GM18519 (cell line): ENCODE results near the gene AK1.

Experiments used
- ATAC-seq: cut with Tn5 transposase; IDR thresholded peaks from one replicate; pipeline ENCODE4 v1.9.1; 2021; ENCODE audit warnings: mild to moderate bottlenecking, moderate library complexity; ENCODE audit not compliant: unreplicated experiment, low FRiP score

Gene AK1

DNA sequence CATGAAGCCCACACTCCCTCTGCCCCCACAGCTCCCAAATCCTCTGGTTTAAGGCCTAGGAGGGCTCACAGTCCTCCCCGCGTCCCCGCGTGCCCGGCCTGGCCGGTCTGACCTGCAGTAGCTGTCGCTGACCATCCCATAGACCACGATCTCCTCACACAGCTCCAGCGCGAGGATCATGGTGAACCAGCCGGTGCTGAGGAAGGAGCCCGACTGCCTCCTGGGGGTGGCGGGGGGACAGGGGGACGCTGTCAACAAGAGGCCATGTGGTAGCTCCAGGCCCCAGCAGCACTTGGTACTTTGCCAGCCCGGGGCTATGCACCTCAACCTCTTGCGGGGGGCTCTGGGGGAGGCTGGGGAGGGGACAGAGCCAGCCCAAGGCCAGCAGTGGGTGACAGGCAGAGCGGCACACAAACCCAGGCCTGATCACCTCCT lies 32.4 kb upstream of the AK1 start:
- no peak for ATAC-seq

DNA sequence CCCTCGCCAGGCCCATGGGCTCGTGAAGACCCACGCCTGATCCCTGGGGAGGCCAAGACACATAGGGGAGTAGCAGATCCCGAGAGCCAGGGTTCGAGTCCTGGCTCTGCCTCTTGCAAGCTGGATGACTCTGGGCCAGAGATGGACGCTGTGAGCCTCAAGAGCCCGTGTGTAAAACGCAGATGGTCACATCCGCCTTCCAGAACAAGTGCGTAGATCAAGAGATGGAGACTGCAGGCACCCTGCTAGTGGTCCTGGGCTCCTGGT lies 31.1 kb upstream of the AK1 start:
- no peak for ATAC-seq

DNA sequence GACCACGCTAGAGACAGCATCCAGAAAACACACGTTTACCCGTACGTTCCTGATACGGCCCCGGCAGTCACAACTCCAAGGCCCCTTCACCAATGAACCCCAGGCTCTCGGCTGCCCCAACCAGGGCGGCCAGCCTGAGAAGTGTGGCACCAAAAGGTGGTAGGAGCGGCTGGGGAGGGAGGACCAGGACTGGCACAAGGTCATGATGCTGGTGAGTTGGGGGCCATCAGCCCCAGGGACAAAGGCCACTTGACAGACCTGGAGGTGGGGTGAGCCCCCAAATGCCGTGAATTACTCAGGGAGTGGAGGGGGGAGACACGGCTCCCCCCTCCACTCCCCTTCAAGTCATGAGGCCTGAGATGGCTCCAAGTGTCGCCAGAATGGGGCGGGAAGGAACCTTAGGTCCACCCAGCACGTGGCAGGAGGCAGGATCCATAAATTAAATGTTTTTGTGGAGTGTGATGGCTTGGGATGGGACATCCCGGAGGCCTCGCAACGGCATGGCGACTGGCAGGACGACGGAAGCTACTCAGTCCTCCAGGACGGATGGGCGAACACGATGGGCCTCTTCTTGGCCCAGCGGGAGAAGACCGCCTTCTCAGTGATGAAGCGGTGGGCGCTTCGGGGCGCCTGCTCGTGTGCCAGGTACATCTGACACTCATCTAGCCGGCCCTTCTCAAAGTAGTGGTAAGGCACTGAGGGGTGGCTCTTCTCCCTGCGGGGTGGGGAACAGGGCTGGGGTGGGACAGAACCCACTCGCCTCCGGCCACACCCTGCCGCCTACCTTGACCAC lies 30.6 kb upstream of the AK1 start:
- ATAC-seq: no peak

DNA sequence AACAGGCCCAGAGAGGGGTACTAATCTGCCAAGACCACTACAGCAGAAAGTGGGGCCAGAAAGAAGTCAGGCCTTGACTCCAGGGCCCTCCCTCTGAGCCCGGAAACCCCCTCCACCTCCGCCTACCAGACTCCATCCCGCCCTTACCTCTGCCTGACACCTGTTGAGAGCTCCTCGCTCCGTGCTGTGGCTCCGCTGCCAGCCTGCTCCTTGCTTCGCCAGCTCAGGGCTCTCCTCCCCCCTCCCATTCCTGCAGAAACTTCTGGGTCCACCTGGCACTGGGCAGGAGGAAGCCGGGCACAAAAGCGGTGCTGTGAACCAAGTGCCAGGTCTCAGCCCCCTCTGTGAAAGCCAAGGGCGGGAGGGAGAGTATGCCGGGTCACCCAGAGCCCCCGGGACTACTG lies 28.3 kb upstream of the AK1 start:
- no peak for ATAC-seq

DNA sequence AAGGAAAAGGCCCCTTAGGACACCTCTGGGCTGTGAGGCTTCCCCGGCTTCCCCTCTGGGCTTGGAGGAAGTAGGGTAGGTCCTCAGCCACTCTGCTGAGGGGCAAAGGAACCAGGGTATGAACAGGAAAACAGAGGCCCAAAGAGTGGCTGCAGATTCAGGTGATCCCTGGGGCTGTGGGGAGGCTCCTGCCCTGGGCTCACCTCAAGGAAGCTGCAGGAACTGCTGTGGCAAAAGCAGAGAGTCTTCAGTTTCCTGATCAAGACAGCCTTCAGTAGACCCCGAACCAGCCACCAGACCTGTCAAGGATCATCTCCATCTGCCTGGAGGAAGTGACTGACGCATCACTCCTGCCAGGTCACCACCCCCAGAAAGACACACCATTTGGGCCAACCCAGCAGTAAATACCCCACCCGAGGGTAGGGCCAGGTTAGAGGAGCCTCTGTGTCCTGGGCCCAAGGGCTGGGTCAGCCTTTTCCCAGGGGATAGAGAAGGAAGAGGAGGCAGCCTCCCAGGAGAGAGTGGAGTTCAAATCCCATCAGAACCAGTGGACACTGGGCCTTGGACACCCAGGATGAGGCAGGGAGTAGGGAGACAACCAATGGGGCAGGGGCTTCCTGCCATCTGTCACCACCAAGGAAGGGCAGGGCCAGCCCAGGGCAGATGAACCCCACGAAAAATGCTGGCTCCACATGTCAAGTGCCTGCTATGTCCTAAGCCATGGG lies 27.7 kb upstream of the AK1 start:
- ATAC-seq: no peak

DNA sequence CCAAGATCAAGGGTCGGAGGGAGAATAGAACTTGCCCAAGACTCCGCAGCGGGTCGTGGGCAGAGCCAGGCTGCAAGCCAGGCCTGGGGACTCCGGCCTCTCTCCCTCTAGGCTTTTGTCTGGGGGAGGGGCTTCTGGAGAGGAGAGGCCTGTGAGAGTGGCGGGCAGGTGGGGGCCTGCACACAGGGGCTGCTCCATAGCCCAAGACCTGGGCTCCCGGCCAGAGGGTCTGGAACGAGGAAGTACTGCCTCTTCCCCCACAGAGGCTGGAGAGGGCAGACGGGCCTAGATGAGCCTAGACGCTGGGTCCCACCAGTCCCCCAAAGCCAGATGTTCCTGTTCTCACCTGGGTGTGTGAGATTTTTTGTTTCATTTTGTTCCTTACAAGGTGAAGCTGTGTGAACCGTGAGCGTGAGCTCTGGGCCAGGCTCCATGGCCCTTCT lies 27.1 kb upstream of the AK1 start:
- no peak for ATAC-seq

DNA sequence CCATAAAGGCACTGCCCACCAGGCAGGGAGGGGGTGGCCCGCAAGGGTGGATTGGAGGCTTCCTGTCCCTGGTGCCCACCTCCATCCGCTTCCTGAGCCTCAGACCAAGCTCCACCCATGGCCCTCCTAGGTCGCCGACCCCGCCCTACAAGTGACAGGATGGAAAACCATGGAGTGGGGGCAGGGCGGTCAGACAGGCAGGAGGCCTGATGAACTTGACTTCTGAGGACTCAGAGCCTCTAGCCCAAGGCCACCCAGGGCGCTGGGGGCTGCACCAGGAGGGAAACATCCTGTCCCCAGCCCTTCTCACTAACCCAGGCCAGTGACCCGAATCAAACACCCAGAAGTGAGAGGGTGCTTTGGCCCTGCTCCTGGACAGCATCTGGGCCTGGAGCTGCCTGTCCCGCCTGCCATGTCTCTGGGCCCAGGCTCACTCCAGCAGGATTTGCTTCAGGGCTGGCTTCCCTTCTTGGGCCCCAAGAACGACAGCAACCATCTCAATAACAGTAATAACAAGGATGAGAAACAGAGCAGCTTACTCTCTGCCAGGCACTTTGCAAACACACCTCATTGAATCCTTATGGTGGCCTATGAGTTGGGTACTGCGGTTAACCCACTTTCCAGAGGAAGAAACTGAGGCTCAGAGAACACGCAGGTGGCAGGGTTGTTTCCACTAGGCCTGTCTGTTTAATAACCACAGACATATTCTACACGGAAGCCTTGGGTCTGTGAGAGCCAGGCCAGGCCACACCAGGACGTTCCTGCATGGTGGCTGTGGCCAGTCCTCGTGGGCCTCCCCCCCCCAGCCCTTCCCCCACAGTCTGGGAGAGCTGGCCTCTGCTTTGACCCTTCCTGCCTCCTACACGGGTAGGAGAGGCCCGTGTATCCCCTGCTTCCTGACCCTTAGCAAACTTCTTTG lies 26.3 kb upstream of the AK1 start:
- no peak for ATAC-seq

DNA sequence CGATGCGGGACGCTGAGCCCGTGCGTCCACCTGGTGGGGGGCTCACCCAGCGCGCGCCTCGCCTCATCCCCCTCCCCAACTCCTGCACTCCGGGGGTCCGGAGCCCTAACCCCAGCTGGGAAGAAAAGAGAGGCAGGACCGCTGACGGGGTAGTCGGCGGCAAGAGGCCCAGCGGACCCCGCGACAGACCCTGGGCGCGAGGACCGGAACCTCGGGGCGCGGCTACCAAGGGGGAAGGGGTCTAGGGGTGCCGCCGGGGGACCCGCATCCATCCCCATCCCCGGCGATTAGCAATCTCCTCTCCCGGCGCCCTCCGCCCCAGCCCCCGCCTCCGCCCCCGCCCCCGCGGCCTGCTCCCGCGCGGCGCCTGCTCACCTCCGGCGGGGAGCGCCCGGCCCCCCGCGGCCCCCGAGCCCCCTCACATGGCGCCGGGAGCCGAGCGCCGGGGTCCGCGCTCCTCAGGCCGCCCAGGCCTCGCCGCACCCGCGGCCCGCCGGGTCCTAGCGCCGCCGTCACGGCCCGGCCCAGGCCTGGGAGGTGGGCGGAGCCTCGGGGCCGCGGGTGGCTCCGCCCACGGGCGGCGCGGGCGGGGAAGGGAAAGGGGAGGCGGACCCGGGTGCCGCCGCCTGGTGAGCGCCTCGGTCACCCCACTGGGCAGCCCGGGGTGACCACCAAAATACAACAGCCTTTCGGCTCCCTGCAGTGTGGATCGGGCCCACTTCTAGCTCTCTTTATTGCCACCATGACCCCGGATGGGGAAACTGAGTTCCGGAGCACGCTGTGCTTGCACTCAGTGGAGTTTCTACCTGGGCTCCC lies 21.9 kb upstream of the AK1 start, which contains the start of gene ST6GALNAC6:
TSS of gene ST6GALNAC6 (minus strand) at position 476 of the 816 bp plus-strand sequence. CDS start 1,622 bp downstream, outside the sequence.
- ATAC-seq: no peak

DNA sequence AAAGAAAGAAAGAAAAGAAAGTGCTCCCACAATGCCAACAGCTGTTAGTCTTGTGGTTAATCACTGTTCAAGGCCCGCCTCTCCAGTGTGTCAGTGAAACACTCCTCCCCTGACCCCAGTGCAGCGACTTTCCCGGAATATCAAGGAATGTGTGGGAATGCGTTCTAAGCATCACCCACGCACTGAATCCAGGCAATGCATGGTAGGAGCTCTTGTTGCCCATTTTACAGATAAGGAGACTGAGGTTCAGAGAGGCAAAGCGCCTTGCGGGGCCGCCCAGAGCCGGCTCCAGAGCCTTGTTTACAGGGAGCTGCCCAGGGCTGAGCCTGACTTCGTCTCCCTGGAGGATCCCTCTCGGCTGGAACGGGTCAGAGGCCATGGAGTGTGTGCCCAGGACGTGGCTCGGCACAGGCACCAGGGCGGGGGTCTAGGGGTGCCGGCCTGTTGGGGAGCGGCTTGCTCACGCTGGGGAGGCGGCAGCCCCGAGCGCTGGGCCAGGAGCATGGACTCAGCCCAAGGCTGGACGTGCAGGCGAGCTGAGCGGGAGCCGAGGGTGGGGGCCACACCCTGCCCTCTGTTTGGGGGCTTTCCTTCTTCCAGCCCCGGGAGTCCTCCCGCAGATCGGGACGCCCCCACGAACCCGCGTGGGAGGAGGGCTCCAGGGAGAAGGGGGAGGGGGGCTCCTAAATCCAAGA lies 21.1 kb upstream of the AK1 start:
- ATAC-seq: no peak

DNA sequence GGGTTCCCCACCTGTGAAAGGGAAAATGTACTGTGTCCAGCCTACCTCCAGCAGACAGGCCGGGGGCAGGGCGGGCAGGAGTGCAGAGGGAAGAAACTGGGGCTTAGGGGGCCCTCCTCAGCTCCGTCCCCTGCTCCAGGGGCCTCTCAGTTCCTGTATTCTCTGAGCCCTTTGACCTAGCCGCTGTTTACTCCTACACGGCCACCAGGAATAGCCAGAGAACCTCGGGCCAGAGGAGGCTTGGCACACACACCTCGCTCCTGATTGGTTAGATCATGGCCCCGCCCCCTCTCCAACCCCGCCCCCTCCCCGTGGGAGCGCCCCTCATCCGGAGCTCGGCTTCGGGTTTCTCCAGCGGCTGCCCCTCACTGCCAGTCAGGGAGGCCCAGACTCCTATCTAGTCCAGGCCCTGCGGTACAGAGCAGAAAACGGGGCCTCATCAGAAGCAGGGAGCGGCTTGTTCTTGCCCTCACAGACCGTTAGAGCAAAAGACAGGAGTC lies 19.8 kb upstream of the AK1 start:
- no peak for ATAC-seq

DNA sequence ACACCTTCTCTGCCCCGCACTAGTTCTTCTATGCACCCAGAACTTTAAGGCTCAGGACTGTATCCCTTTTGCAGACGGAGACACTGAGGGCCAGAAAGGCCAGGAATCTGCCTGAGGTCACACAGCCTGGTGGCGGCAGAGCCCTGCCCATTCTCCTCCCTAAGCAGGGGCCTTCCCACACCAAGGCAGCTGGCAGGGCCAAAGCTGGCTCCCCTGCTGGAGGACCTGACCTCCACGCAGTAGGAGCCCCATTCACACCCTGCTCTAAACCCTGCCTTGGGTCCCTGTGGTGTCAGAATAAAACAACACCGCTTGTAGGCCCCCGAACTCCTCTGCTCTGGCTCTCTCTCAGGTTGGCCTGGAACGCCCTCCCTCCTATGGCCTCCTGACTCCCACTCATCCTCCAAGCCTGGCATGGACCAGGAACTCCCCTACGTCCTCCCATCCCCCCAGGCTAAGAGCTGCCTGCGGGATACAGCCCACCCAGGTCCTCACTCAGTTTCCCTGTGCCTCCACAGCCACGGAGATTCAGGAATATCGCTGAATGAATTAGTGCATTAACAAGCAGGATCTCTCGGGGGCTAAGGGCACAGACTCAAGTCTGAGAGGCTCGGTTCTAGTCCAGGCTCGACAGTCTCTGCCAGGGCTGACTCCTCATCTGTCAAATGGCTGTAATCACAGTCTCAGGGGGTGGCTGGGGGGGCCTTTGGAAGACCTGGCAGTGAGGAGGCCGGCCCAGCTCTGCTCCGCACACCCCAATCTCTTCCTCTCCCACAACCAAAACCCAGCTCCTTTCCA lies 19.1 kb upstream of the AK1 start:
- ATAC-seq: no peak

DNA sequence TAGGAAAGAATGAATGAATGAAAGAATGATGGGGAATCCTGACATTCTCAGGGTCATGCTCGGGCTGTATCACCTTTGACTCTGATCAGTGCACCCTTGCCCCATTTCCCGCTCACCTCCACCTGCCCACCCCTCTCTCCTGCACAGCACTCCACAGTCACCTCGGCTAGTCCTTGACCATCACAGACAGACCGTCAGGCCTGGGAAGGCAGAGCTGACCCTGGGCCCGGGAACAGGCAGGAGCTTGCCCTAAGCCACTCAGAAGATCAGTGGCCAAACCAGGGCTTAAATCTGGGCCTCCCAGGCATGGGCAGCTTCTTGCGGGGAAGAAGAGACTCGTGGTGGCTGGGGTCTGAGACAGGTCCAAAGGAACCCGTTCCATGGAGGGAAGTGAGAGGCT lies 18.3 kb upstream of the AK1 start:
- no peak for ATAC-seq

DNA sequence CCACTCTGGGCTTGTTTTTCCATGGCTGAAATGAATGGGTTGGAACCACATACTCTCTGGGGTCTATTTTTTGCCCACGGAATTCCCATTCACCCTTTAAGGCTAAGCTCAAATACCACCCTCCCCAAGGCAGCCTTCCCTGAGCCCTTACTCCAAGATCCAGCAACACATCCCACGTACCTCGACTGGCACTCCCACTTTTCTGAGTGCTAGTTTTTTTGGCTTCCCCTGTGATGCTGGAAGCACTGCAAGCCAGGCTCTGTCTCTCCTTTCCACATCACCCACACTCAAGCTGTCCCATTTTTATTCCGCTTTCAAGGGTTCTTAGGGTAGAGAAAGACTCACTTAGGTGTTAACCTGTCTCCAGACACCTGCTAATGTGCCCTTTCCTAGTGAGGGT lies 15.9 kb upstream of the AK1 start:
- no peak for ATAC-seq

DNA sequence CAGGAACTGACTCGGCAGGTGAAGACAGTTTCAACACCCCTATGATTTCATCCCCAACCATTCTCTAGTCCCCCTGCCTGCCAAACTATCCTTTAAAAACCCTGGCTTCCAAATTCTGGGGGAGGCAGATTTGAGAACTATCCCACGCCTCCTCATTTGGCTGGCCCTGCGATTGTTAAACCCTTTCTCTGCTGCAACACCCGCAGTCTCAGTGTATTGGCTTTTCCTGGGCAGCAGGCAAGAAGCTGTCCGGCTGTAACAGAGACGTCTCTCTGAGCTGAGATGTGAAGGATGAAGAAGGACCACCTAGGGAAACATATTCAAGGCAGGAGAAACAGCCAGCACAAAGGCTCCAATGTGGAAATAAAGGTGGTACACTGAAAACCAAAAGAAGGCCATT lies 15.4 kb upstream of the AK1 start:
- ATAC-seq: no peak

DNA sequence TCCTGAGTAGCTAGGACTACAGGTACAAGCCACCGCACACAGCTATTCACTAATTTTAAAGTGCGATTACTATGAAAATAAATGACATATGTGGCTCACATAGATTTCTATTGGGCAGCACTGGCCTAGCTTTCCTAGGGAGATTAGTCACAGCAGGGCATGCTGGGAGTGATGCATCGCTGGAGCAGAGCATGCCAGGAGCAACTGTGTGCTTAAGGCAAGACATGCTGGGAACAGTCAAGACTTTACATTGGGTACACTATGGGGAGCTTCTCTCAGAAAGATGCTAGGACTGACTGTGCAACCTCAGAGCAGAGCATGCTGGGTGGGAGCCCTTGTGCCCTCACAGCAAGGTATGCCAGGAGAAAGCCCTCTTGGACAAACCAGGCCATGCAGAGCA lies 12.6 kb upstream of the AK1 start:
- no peak for ATAC-seq

DNA sequence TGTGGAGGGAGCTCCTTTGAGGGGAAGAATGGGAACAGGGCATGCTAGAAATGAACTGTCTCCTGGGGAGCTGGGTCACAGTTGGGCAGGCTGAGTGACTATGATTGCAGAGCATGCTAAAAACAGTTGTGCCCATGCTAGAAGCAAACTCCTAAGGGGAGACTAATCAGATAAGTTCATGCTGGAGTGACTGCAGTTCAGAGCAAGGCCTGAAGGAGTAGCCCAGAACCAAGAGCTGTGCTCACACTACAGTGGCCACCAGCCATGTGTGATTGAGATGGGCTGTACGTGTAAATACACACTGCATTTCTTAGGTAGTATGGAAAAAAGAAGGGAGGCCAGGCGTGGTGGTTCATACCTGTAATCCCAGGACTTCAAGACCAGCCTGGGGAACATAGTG lies 10.3 kb upstream of the AK1 start:
- no peak for ATAC-seq

DNA sequence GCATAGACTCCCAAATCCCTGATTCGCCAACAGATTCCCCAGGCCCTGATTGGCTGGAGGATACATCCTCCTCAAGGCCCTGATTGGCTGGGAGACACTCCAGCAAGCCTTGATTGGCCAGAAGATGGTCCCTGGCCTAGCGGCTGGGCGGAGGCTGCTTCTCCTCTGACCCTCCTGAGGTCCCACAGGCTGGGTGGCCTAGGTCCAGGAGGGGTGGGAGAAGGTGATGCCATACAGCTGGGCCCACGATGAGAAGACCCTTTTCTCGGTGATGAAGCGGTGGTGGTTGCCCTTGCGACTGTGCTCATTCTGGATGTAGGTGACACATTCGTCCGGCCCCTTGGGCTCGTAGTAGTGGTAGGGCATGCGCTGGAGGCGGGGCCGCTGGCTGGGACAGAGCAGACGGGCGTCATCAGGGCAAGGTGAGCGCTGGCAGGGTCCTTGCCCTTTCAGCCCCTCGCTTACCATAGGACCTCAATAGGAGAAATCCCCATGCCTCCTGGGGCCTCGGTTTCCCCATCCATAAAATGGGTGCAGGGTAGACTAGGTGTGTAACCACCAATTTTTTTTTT lies 9.0 kb upstream of the AK1 start:
- no peak for ATAC-seq

DNA sequence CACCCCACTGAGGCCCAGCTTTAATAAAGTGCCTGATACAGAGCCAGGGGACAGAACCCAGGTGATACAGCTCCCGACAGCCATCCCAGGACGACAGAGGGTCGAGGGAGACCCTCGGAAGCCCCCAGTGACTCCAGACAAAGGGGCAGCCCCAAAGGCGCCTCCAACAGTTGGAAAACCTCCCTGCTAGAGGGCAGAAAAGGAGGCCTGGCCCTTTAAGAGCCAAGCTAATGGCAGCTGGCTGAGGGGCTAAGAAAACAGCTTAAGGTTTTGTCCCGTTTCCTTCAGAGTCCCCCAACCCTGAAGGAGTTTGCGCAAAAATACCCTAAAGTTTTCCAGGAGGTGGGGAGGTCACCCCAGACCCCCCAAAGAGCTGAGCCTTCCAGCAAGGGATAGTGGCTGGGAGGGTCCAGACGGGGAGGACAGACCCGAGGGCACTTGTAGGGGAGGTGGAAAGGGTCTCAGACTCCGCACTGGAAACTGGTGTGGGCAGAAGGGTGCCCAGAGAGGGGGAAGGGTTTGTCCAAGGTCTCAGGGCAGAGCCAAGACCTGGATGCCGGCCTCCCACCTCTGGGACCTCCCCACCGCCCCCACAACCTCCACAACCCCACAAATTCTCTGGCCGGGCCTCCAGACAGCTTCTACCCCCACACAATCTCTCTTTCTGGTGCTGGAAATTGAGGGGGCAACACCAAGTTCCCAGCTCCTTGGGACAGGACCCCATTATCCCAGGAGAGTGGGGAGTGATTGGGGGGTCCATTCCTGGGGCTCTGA lies 8.2 kb upstream of the AK1 start:
- ATAC-seq: no peak
